ENCODE data around the gene NUP62.

- TF ChIP-seq NRF1 (IDR thresholded peaks at IDR 0.05; ENCODE audit: low read depth, low read length), result no peak
- TF ChIP-seq USF2 (IDR thresholded peaks at IDR 0.05; ENCODE audit: low read length), result no peak
- no peak for TF ChIP-seq POLR2AphosphoS5 (IDR thresholded peaks at IDR 0.05; ENCODE audit: low read depth, low read length)
- no peak for TF ChIP-seq SIN3A (conservative IDR thresholded peaks at IDR 0.05 in 1 of 2, IDR thresholded peaks at IDR 0.05 in 1 of 2; ENCODE audit: low read depth in 1 of 2, low read length in 2 of 2)
- no peak for TF ChIP-seq CHD2 (IDR thresholded peaks at IDR 0.05; ENCODE audit: low read length)
- TF ChIP-seq EGR1 (IDR thresholded peaks at IDR 0.05; ENCODE audit: borderline replicate concordance, low read depth, low read length), result no peak
- TF ChIP-seq ASH2L (IDR thresholded peaks at IDR 0.05; ENCODE audit: low read length), result no peak
- TF ChIP-seq CTCF (IDR thresholded peaks at IDR 0.05; ENCODE audit: control extremely low read depth in 1 of 3, insufficient read depth in 1 of 3, low read depth in 1 of 3, low read length in 3 of 3), result no peak
- TF ChIP-seq BCL11A (IDR thresholded peaks at IDR 0.05; ENCODE audit: low read depth in 2 of 2, low read length in 2 of 2), result no peak
- TF ChIP-seq POLR2A (IDR thresholded peaks at IDR 0.05; ENCODE audit: control extremely low read depth in 1 of 2, low read depth in 2 of 2, low read length in 2 of 2), result no peak
Measured at GRCh38 chr19:49904136-49904535, 25.2 kb downstream of the NUP62 start.

Measured in H1 (cell line).